HL-60 (cell line): ENCODE data around the gene AQP12B.

Experiments used
- SPI1 ChIP-seq: IDR thresholded peaks from 2 replicates; pipeline ENCODE4 v1.6.1; 2012; ENCODE audit warnings: low read depth, mild to moderate bottlenecking, borderline replicate concordance
- TF ChIP-seq, protein P1 (sequence below): IDR thresholded peaks from one replicate; pipeline ENCODE4 v1.5.1; 2011; ENCODE audit warnings: low read length, control low read depth, inconsistent platforms; ENCODE audit not compliant: insufficient read depth

DNA sequence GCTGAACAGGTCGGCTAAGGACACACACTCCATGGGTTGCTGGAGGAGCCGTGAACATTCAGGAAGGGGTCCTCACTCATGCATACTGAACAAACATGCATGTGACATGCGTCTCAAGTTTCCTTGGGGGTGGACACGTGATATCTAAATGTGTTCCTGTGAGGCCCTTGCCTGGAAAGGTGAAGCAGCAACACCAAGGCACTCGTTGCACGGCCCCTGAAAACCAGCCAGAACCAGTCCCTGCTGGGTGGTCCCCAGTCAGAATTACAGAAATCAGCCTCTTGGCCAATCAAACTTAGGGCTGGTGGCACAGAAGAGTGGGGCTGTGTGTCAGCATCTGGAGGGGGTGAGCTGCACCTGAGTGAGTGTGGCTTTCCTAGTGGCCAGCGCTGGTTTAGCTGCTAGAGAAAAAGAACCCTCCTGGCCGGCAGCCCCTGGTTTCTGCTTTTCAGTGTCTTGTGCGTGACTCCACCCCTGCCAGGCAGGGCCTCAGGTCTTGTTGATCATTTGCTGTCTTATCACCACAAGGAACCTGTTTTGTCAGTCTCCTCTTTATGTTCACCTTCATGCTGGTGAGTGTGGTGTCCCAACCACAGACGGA lies 3.2 kb upstream of the AQP12B start:
- TF ChIP-seq, protein P1, sequence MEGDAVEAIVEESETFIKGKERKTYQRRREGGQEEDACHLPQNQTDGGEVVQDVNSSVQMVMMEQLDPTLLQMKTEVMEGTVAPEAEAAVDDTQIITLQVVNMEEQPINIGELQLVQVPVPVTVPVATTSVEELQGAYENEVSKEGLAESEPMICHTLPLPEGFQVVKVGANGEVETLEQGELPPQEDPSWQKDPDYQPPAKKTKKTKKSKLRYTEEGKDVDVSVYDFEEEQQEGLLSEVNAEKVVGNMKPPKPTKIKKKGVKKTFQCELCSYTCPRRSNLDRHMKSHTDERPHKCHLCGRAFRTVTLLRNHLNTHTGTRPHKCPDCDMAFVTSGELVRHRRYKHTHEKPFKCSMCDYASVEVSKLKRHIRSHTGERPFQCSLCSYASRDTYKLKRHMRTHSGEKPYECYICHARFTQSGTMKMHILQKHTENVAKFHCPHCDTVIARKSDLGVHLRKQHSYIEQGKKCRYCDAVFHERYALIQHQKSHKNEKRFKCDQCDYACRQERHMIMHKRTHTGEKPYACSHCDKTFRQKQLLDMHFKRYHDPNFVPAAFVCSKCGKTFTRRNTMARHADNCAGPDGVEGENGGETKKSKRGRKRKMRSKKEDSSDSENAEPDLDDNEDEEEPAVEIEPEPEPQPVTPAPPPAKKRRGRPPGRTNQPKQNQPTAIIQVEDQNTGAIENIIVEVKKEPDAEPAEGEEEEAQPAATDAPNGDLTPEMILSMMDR: no peak
- TF ChIP-seq SPI1: no peak
